NCI-H1048 (cell line): ENCODE results near the gene ROBO1.
"Not testable (repeated sequence)": the region's sequence is repeated elsewhere in the genome, so short reads cannot be mapped to it uniquely, and the experiment has no call there.

Experiments used
- DNase-seq: peaks from one replicate; lab custom pipeline; 2025; lab: John Stamatoyannopoulos, UW

ROBO1 gene

DNA sequence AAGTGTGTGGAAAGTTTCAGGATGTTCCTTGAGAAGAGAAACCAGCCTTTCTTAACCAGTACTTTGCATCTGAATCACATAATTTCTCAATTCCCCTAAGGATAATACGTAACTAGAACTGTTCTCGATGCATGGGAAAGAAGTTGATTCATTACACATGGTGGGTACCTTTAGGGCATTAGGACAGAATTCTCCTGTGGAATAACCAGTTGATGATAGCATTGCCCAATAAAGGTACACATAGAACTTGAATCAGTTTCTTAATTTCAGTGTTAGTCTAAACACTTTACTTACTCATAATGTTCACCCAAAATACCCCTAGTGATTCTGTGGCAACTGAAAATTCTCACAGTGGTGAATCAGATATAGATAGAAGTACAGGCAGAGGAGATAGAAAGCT lies 1030.9 kb downstream of the ROBO1 start:
- DNase-seq, result no peak

DNA sequence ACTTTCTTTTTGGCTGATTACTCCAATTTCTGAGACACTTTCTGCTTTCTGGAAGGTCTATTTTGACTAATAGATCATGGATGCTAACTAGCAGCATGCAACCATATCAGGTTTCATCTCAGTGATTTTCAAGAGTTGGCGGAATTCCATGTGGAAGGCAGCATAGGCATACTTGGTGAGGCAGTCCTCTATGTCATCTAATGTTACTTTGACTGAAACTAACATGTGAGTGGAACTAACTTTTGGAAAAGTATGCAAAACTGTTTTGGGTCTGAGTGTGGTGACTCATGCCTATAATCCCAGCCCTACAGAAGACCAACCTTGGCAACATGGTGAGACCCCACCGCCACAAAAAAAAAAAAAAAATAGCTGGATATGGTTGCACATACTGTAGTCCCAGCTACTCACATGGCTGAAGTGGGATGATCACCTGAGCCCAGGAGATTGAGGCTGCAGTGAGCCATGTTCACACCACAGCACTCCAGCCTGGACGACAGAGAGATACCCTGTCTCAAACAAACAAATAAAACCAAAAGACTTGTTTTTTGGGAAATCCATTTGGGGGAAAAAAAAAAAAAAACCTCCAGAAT lies 1033.7 kb downstream of the ROBO1 start:
- no peak for DNase-seq

DNA sequence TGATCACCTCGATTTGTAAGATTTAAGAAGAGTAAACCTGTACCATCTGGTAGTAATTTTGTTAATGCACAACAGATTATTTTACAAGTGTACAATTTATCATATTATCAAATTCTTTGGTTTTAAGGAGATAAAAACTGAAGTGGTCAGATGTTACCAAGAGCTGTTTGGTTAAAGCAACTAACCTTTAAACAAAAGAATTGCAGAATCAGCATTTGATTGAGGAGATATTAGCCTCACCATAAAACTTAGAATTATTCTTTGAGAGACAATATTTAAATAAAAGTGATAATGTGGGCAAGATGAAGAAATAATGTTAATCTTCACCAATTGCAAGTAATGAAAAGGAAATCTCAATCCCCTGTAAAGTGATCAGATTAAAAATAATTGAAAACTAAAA lies 1034.9 kb downstream of the ROBO1 start:
- DNase-seq, result no peak

DNA sequence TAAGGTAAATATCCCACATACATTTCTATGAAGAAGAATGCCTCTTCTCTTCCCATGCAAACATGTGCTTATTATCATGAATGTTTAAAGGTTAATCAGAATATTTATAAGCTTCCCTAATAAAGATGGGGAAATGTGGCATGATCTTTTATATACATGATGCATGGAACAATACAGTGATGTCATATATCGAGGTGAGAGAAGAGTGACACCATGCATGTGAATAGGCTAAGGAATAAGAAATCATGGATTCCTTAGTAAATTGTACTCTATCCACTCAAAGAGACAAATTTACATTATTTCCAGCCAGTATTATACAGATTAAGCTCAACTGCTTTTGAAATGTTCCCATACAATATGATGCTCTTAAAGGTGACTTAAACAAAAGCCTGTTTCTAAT lies 1035.3 kb downstream of the ROBO1 start:
- DNase-seq, result no peak

DNA sequence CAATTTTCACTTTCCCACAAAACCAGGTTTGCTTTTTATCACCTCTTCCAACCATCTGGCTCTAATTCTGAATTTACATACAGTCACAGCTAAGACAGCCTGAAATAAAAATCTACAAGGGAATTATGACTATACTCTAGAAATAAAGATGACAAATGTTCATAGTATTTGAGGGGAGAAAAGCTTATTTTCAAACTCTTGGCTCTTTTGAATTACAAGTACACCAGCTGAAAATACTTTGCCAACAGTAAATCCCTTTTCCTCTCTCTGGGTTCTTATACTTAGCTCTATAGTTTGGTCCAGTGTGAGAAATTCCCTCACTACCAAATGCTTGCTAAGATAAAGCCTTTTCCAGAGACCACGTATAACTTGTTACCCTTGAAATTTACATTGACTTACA lies 1037.9 kb downstream of the ROBO1 start:
- no peak for DNase-seq

DNA sequence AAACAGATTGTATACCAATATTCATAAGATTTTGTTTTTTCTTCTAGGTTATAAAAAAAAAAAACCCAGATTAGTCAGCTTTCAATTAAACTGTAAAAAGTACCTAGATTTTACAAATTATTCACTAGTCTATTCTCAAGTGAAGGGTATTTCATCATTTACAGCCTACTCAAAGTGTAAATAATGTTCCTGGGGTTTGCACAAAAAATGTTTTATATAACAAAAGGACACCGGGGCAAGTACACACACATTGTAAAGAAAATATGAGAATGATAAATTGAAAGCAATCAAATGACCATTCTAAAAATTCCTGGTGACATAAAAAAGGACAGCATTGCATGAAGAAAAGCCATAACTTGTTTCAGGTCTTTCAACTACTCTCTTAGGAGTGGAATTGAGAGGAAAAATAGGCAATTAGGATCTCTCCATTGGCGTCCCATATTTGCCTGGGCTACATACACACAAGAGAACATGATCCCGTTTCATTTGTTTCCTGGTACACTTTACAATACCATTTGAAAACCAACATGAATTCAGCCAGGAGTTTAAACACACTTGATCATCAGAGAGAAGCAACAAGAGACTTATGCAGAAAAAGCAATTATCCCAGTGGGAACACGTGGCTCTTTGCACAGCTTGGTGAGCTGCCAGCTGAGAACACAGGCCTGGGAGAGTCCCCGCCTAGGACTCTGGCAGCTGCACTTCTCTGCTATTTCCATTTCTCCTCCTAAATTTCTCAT lies 1039.2 kb downstream of the ROBO1 start:
- DNase-seq, result peak; percentile 81

DNA sequence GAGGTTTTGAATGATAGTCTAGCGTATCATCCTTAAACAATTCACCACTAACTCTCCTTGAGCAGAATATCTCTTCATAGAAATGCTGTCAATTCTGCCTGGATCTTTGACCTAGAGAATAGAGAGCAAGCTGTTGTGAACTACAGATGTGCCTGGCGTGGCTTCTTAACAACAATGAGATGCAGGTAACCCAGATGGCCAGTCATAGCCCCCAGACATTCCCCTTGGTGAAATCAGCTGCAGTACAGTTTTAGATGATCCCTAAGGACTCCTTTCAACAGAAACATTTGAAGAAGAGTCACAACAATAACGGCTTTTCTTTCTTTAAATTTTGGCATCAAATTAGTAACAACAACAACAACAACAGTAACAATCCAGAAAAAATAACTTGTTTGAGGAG lies 1041.3 kb downstream of the ROBO1 start:
- DNase-seq, result no peak

DNA sequence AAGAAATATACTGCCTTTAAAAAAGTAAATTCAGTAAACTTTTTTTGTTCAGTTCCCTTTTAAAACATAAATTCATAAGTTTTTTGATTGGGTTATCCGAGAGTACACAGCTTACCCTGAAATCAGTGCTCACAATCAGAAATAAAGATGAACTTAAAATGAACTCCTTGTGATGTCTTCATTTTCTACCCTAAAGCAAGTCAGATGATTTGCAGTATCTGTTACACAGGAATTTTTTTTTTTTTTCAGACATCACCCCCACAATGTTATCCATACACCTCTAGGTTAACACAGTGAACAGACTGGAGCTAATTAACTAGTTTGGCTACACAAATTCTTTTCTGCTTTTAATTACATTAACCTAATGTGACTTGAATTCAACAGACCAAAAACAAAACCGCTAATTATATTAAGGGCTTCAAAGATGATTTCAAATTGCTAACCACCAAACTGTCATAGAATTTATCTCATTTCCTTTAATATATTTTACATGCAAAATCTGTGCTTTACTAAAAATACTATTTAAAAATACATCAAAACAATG lies 1042.0 kb downstream of the ROBO1 start:
- no peak for DNase-seq

DNA sequence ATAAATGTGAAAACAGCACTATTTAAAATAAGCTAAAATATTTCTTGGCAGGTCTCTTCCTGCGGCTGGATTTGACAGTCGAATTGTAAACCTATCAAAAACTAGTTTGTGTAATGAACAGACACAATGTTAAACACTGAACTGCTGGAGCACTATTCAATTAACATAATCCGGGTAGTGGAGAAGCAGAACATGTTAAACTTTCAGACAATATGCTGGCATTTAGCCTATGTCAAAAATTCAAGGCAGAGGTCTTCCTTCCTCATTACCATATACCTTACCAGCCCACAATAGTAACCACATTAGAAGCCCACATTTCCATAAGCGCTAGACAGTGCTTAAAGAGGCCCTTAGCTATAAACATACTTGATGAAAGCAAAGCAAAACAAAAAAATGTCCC lies 1042.9 kb downstream of the ROBO1 start:
- DNase-seq, result no peak

DNA sequence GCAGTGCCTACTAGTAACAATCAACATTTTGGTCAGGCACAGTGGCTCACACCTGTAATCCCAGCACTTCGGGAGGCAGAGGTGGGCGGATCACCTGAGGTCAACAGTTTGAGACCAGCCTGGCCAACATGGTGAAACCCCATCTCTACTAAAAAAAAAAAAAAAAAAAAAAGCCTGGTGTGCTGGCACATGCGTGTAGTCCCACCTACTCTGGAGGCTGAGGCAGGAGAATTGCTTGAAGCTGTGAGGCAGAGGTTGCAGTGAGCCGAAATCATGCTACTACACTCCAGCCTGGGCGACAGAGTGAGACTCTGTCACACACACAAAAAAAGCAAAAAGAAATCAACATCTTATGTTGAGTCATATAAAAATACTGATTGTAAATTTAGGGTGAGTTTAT lies 1043.4 kb downstream of the ROBO1 start:
- not testable (repeated sequence) for DNase-seq

DNA sequence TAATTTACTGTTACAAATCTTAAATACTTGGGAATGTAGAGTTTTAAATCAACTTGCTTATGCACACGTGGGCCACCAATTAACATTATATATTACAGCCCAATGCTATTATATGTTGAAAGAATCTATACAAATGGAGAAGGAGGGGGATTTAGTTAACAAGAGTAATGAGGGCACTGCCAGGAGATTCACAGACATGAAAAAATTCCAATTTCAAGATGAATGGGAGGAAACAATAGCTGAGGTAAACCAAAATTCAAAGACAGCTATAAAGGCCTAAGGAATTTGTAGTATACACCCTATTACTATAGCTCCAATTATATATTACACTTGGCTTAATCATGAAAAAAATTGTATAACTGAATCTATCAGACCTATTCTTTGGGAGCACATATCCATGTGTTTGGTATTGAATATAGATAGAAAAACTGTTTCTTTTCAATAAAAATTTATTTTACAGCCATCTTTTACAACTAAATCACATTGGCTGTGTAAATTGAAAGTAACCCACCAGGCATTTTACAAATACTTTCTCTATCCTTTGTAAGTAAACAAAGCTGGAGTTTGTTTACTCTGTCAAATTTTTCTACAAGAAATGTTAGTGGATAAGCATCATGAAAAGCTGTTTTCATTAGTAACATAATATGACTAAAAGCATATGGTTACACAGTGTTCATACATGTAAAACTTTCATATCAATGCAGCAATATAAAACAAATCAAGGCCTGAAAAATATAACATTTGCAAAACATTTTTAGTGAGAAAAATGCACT lies 1045.8 kb downstream of the ROBO1 start:
- no peak for DNase-seq

DNA sequence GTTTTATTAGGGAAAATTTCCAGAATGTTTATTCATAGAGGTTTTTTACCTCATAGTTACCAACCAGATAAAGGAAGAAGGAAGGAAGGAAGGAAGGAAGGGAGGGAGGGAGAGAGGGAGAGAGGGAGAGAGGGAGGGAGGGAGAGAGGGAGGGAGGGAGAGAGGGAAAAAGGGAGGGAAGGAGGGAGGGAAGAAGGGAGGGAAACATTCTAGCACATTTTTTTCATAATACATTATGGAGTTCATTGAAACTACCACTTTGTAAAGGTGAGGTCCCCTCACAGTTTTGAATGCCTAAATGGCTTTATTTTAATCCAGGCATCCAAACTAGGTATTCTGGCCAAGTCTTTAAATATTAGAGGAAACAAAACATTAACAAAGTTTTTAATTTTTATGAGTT lies 1049.1 kb downstream of the ROBO1 start:
- DNase-seq, result no peak

DNA sequence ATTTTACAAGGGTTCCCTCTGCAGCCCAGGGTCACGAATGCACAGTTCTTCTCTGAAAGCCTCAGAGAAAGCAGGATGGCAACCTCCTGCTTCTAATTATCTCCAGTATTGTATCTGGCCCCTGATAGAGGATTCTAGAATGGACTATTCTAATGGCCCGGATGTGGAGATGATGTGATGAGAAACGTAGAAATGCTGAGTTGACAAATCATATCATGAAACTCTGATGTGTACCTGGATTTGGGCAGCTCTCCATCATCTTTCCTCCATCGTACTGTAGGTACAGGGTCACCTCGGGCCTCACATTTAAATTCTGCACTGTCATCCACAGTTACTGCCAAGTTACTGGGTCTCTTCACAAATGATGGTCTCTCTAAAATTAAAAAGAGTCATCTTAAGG lies 1050.8 kb downstream of the ROBO1 start:
- no peak for DNase-seq

DNA sequence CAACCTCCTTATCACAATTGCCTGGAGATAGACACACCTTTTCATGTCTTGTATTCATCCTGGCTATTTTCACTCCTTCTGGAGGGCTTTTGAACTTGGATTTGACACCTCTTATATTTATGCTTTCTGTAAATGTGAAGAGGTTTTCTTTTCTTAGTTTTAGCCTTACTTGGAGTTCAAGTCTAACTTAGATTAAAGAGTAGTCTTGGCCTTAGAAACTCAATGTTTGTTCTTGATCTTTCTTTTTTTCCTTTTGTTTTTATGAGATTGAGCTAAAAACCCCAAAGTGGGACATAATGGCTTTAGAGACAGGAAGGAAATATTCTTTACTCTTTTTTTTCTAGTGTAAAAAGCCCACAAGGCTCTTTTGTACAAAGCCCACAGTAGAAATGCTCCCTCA lies 1054.9 kb downstream of the ROBO1 start:
- DNase-seq, result no peak

DNA sequence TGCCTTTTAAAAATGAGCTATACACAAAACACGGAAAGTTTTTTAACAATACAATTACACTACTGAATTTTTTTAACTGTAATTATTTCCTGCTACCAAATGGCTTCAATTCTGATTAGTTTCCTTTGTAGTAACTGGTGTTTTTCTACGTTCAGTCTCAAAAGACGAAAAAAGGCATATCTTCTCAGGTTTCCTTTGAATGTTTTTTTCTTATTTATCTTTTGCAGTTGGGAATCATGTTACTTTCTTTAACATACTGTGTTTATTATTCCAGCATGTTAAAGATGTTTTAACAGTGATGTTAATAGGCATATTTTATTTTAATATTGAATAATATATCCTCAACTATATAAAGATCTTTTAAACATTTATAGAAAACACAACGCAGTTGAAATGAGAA lies 1055.5 kb downstream of the ROBO1 start:
- DNase-seq, result no peak

DNA sequence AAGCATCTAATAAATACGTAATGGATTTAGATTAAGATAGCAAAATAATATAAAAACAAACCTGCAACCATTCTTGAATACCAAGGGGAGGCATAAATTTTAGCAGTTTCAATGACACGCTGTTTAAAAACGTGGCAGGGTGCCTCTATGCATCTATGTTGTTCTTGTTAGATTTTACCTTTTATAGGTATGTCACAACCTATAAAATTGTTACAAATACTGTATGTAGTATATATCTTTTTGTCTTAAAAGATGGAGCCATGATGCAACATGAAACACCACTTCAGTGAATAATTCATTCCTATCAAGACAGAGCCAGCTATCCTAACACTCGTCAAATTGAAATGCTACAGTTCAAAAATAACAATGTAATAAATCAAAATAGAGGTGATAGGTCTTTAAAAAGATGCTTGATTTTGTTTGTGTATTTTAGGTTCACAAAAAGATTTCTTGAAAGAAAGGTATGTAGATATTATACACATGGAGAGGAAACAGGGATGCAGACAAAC lies 1059.2 kb downstream of the ROBO1 start:
- DNase-seq, result no peak

DNA sequence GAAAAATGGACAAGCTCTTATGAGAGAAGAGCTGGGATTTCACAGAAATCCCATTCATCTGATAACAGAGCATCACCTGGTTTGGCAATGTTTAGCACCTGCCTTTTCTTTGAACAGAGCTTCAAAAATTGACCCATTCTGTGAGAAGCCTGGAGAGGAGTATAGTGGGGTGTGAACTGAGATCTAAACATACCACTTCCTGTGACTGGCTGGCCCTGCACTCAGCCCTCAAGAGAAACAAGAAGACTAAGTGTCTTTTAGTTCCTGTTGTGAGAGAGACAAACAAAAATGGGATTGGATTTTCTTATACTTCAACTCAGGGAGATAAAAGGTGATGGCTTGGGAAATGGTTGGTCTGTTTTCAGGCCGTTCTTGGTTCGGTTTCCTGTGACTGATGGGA lies 1060.2 kb downstream of the ROBO1 start:
- DNase-seq, result no peak

DNA sequence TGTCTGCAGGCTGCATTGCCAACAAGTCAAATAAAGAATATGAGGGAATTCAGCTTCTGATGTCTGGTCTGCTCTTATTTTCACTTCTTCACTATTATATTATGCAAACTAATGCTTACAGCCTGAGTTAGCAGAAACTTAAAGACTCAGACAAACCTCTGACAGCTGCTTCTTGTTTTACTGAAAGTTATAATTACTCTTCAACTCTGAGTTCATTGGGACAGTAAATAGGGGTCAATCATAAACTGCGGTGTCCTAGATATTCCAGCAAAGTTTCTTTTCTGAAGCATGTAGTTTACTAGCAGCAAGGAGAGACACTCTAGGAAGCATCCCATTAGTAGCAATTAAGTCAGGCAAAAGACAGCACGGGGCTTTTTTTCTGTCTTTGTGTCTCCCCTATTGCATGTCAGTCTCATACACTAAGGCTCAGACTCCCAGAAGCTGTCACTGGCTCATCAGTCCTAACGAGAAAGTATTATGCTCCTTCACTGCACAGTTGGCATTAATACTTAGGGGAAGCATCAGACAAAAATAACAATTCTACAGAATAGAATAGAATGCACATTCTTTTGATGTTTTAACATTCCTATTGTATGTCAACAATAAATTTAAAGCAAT lies 1060.8 kb downstream of the ROBO1 start:
- DNase-seq, result no peak

DNA sequence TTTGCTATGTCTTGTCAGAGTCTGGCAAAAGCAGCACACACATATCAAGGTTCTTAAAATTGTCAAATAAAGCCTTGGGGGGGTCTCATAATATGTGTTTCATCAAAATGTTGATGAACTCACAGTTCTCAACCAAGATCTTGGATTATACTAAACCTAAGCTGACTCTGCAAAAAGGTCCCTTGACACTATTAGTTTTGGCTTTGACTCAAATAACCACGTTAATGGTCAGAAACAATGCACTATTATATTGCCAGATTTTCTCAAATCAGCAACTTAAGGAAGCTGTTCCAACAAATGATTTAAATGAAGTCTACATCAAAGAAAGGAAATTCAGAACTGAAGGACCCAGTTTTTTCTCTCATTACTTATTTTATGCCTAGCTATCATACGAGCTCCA lies 1063.9 kb downstream of the ROBO1 start:
- no peak for DNase-seq

DNA sequence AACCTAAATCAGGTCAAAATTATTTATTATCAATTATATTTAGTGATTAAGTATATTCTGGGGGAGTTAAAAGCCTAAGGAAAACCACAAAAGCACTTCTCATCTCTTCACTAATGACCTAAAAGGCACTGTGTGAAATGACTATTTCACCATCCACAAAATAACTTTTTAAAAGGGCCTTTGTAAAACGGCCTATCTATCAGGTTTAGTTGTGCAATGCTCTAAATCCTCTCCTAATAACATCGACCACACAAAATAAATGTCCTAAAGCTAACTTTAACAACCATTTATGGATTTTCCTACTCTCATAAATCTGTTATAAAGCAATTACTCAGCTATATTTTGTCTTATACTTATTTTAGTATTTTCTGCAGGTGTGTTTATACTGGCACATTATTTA lies 1066.3 kb downstream of the ROBO1 start:
- no peak for DNase-seq

DNA sequence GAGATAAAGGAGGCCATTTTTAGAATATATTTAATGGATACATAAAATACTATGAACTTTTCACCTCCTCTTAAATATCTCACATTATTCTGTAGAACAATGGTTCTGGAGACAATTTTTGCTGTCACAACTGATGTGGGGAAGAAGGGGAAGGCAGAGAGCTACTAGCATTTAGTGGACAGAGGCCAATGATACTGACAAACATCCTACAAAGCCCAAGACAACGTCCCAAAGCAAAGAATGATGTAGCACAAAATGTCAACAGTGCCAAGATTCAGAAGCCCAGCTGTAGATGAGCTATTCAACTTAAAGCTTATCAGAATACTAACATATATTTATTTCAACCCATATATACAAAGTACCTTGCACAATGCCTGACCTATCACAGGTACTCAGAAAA lies 1069.4 kb downstream of the ROBO1 start:
- DNase-seq, result no peak

DNA sequence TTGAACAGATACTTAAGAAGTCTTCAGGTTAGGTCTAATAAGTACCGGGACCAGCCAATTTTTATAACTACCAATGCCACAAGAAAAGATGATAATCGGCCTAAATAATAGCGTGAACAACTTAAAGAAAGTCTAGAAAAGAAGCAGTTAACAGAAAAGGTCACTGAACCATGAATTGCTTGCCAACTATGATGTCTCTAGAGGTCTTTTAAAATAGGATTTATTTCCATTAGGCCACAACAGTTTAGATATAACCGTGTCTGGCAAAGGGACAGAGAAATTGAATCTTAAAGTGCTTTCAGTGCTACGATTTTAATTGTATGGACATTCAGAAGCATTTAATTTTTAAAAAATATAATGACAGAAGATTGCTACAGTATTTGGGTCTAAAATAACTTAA lies 1070.4 kb downstream of the ROBO1 start:
- no peak for DNase-seq
